IMR-90 (cell line): ENCODE data around the gene FNIP1. TPM values are rescaled to one million over a fixed set of nuclear protein-coding genes. Genes with fewer than 3 reads are reported as not detected.

Experiments
- ATAC-seq: fragments of 200-7000 bp; cut with Tn5 transposase; 2 replicates; pipeline ENCODE4 v1.9.1; 2020; ENCODE audit warnings: low read depth, mild to moderate bottlenecking, moderate library complexity
- BruUV-seq: library from RNA; stranded (reverse); fragments of 400-500 nt; replicated peaks from 2 replicates; lab custom pipeline; 2021; lab: Mats Ljungman, UMichigan
- CTCF ChIA-PET: fragments of 300-600 bp; formaldehyde crosslinking; extraction: SDS; loops from one replicate; lab custom pipeline; 2021; ENCODE audit warnings: antibody characterized with exemption; lab: Yijun Ruan, JAX
- POLR2A ChIA-PET: fragments of 300-600 bp; sonication (Branson Sonifier 250); formaldehyde crosslinking; loops from one replicate; lab custom pipeline; 2022; ENCODE audit warnings: antibody characterized with exemption; ENCODE audit not compliant: unreplicated experiment; lab: Charles Lee
- DNase-seq: peaks from one replicate; pipeline ENCODE4 v3.0.0; 2013
- H2AFZ ChIP-seq: replicated peaks from 2 replicates; pipeline ENCODE3; 2013; ENCODE audit warnings: low read length, mild to moderate bottlenecking; ENCODE audit not compliant: poor library complexity
- H2AK5ac ChIP-seq: 2 replicates; pipeline ENCODE4 v1.6.1; 2013; ENCODE audit warnings: low read depth, low read length, inconsistent platforms
- H2AK9ac ChIP-seq: replicated peaks from 2 replicates; pipeline ENCODE3; 2013; ENCODE audit warnings: mild to moderate bottlenecking, low read depth, low read length, moderate library complexity; ENCODE audit not compliant: poor library complexity
- H2BK120ac ChIP-seq: 2 replicates; pipeline ENCODE4 v1.6.1; 2013; ENCODE audit warnings: low read depth, low read length, inconsistent platforms
- H2BK15ac ChIP-seq: 3 replicates; pipeline ENCODE4 v1.6.1; 2013; ENCODE audit warnings: low read depth, low read length, inconsistent platforms
- H2BK20ac ChIP-seq: 2 replicates; pipeline ENCODE4 v1.6.1; 2013; ENCODE audit warnings: low read depth, mild to moderate bottlenecking, inconsistent platforms, low read length, moderate library complexity
- H2BK5ac ChIP-seq: 2 replicates; pipeline ENCODE4 v1.6.1; 2013; ENCODE audit warnings: mild to moderate bottlenecking, low read depth, low read length, inconsistent platforms; ENCODE audit not compliant: poor library complexity, severe bottlenecking
- H3K14ac ChIP-seq: replicated peaks from 2 replicates; pipeline ENCODE4 v1.6.1; 2013; ENCODE audit warnings: low read depth, low read length, inconsistent platforms
- H3K18ac ChIP-seq: 2 replicates; pipeline ENCODE4 v1.6.1; 2013; ENCODE audit warnings: low read depth, low read length, control low read depth
- H3K23ac ChIP-seq: 2 replicates; pipeline ENCODE4 v1.6.1; 2013; ENCODE audit warnings: low read depth, low read length, inconsistent platforms
- H3K27ac ChIP-seq: 2 replicates; pipeline ENCODE4 v1.5.1; 2013; ENCODE audit warnings: mild to moderate bottlenecking, control low read depth, low read length; ENCODE audit not compliant: insufficient read depth
- H3K27me3 ChIP-seq: 2 replicates; pipeline ENCODE4 v1.6.1; 2013; ENCODE audit warnings: low read length; ENCODE audit not compliant: control insufficient read depth, insufficient read depth
- H3K36me3 ChIP-seq: 2 replicates; pipeline ENCODE4 v1.6.1; 2013; ENCODE audit warnings: low read length, mixed read lengths; ENCODE audit not compliant: control insufficient read depth, insufficient read depth
- H3K4ac ChIP-seq: 2 replicates; pipeline ENCODE4 v1.6.1; 2013; ENCODE audit warnings: low read depth, low read length, inconsistent platforms
- H3K4me1 ChIP-seq: 2 replicates; pipeline ENCODE4 v1.6.1; 2013; ENCODE audit warnings: low read length, mixed read lengths; ENCODE audit not compliant: control insufficient read depth, insufficient read depth
- H3K4me2 ChIP-seq: 2 replicates; pipeline ENCODE4 v1.6.1; 2013; ENCODE audit warnings: low read depth, mild to moderate bottlenecking, control low read depth, low read length, moderate library complexity
- H3K4me3 ChIP-seq: 2 replicates; pipeline ENCODE4 v1.5.1; 2013; ENCODE audit warnings: low read depth, mild to moderate bottlenecking, control low read depth, low read length, moderate library complexity; ENCODE audit not compliant: insufficient read depth
- H3K56ac ChIP-seq: 2 replicates; pipeline ENCODE4 v1.6.1; 2013; ENCODE audit warnings: low read length, inconsistent platforms; ENCODE audit not compliant: insufficient read depth; ENCODE audit errors: extremely low read depth
- H3K79me1 ChIP-seq, 2 experiments: 2 replicates each; pipeline ENCODE4 v1.6.1; 2013; ENCODE audit warnings: low read length in 2 of 2, inconsistent platforms in 1 of 2, low read depth in 1 of 2
- H3K9ac ChIP-seq: 2 replicates; pipeline ENCODE4 v1.6.1; 2013; ENCODE audit warnings: low read depth, low read length, control low read depth
- H3K9me1 ChIP-seq: 2 replicates; pipeline ENCODE4 v1.6.1; 2013; ENCODE audit warnings: low read length, inconsistent platforms; ENCODE audit not compliant: insufficient read depth
- H3K9me3 ChIP-seq: 2 replicates; pipeline ENCODE4 v1.6.1; 2013; ENCODE audit warnings: low read length; ENCODE audit not compliant: control insufficient read depth, insufficient read depth
- H4K20me1 ChIP-seq: 2 replicates; pipeline ENCODE4 v1.6.1; 2013; ENCODE audit warnings: low read length, inconsistent platforms; ENCODE audit not compliant: insufficient read depth
- H4K5ac ChIP-seq: 2 replicates; pipeline ENCODE4 v1.6.1; 2013; ENCODE audit warnings: mild to moderate bottlenecking, low read depth, low read length, control low read depth
- H4K8ac ChIP-seq, 2 experiments: 2 replicates each; pipeline ENCODE4 v1.6.1; 2013; ENCODE audit warnings: low read depth in 2 of 2, low read length in 2 of 2, control low read depth in 1 of 2, inconsistent platforms in 1 of 2
- H4K91ac ChIP-seq: 2 replicates; pipeline ENCODE4 v1.6.1; 2013; ENCODE audit warnings: low read depth, low read length, inconsistent platforms; ENCODE audit not compliant: insufficient read depth
- CHD1 ChIP-seq: IDR thresholded peaks from 2 replicates; pipeline ENCODE4 v1.6.1; 2012; ENCODE audit warnings: low read depth, low read length, improper control_type of control experiment
- ELK1 ChIP-seq: fragments of 150-350 bp; IDR thresholded peaks from 2 replicates; pipeline ENCODE4 v1.6.1; 2016; ENCODE audit warnings: low read depth, mild to moderate bottlenecking, low read length, moderate library complexity, borderline replicate concordance
- FOS ChIP-seq: fragments of 150-350 bp; IDR thresholded peaks from 2 replicates; pipeline ENCODE4 v1.6.1; 2016; ENCODE audit warnings: low read depth, low read length
- MAFK ChIP-seq: IDR thresholded peaks from 2 replicates; pipeline ENCODE4 v1.6.1; 2012; ENCODE audit warnings: low read depth, low read length, improper control_type of control experiment
- MAZ ChIP-seq: IDR thresholded peaks from 2 replicates; pipeline ENCODE4 v1.6.1; 2012; ENCODE audit warnings: low read depth, mild to moderate bottlenecking, low read length, improper control_type of control experiment, moderate library complexity, borderline replicate concordance
- MXI1 ChIP-seq: IDR thresholded peaks from 2 replicates; pipeline ENCODE4 v1.6.1; 2012; ENCODE audit warnings: low read depth, mild to moderate bottlenecking, low read length, moderate library complexity, borderline replicate concordance
- NFE2L2 ChIP-seq: fragments of 150-350 bp; IDR thresholded peaks from 2 replicates; pipeline ENCODE4 v1.6.1; 2016; ENCODE audit warnings: low read depth, mild to moderate bottlenecking, low read length
- RAD21 ChIP-seq: IDR thresholded peaks from 2 replicates; pipeline ENCODE4 v1.6.1; 2012; ENCODE audit warnings: low read length, improper control_type of control experiment
- RFX5 ChIP-seq: IDR thresholded peaks from 2 replicates; pipeline ENCODE4 v1.8.0; 2012; ENCODE audit warnings: low read depth, mild to moderate bottlenecking, low read length, moderate library complexity
- SMC3 ChIP-seq: fragments of 150-350 bp; IDR thresholded peaks from 2 replicates; pipeline ENCODE4 v1.6.1; 2016; ENCODE audit warnings: low read depth, mild to moderate bottlenecking, antibody characterized with exemption, low read length, moderate library complexity
- USF2 ChIP-seq: fragments of 150-350 bp; IDR thresholded peaks from 2 replicates; pipeline ENCODE4 v1.6.1; 2017; ENCODE audit warnings: mild to moderate bottlenecking, antibody characterized with exemption, low read length, low read depth
- WGBS, 2 experiments: methylation state at CpG; one replicate each; pipeline versions ENCODE4 v1.1.5 to v1.1.7; 2013; ENCODE audit warnings: missing lambda C conversion rate in 2 of 2; ENCODE audit not compliant: insufficient read length in 1 of 2; ENCODE audit errors: extremely low coverage in 2 of 2; 5-methylcytosine and 5-hydroxymethylcytosine counted together
- dilution Hi-C: fragments of 300-500 bp; cut with HindIII; formaldehyde crosslinking; loops from one replicate; pipeline ENCODE4 v1.14.3; 2018; ENCODE audit warnings: low sequenced_read_pairs; ENCODE audit not compliant: unreplicated experiment
- in situ Hi-C: fragments of 300-500 bp; cut with MboI; formaldehyde crosslinking; loops from 3 replicates; pipeline ENCODE4 v1.14.3; 2019; ENCODE audit warnings: low sequenced_read_pairs, inconsistent platforms, mixed read lengths
- intact Hi-C: fragments of 100-400 bp; cut with micrococcal nuclease; formaldehyde crosslinking; loops from 2 replicates; pipeline ENCODE4 v1.10.0; 2022
- polyA plus RNA-seq, 3 experiments: library from polyadenylated mRNA; depleted of rRNA; stranded (reverse); fragments of >200 nt; gene quantifications; 2 replicates each; pipeline ENCODE4 v1.2.3, GENCODE V29; 2012; ENCODE audit warnings: low replicate concordance in 1 of 3
- total RNA-seq: library from RNA; depleted of rRNA; stranded (reverse); fragments of >200 nt; gene quantifications from 2 replicates; pipeline ENCODE4 v1.2.3, GENCODE V29; 2012

Gene FNIP1
- total and polyA plus RNA-seq, 2 of the 4 experiments (the other 2 are of a cell fraction), result 5.6 to 34.1 TPM

- H3K23ac ChIP-seq, result peak overlapping the region; percentile 81; the same call in 1 of the 2 replicates
- ChIA-PET CTCF (no interaction called here), POLR2A (no interaction called here)
- H4K91ac ChIP-seq, result no peak overlapping the region
- peak overlapping the region in 1 of 2 experiments; percentile 43; a peak in 2 of 4 replicates for H4K8ac ChIP-seq
- H3K4ac ChIP-seq, result no peak overlapping the region
- H3K9me3 ChIP-seq, result no peaks in the 10 kb centered on the region
- peak overlapping the region; percentile 31 for H2BK5ac ChIP-seq
- no peak overlapping the region for H3K4me3 ChIP-seq
- no peak overlapping the region for H3K56ac ChIP-seq
- peak overlapping the region; percentile 29; the same call in 1 of the 2 replicates for H2BK120ac ChIP-seq
- 100% methylated on average over 1 of the region's 4 CpGs; no CpG with 5 or more reads in 1 of the 2 experiments for WGBS, 2 experiments
- H3K36me3 ChIP-seq, result no peaks in the 10 kb centered on the region
- dilution Hi-C loops, result no loop called here
- H3K14ac ChIP-seq, result no peak overlapping the region; the same call in none of the 2 replicates
- H3K9me1 ChIP-seq, result peaks cover 13% of the 10 kb centered on the region
- H3K18ac ChIP-seq, result peak overlapping the region; percentile 64; the same call in 1 of the 2 replicates
- H4K20me1 ChIP-seq, result no peaks in the 10 kb centered on the region; the same call in 1 of the 2 replicates
- in situ Hi-C loops, result no loop called here
- peak overlapping the region; percentile 72; the same call in 1 of the 3 replicates for H2BK15ac ChIP-seq
- peak; percentile 34 for DNase-seq
- ATAC-seq, result no peak
- 0 out of 2 replicates have a peak overlapping the region, but pooled peaks have one; percentile 24 for H2AK5ac ChIP-seq
- no TSS peak for BruUV-seq
- H3K27ac ChIP-seq, result no peak overlapping the region
- no peaks in the 10 kb centered on the region for H3K27me3 ChIP-seq
- H2AFZ ChIP-seq, result no peak overlapping the region
- H3K4me2 ChIP-seq, result no peak overlapping the region; the same call in 1 of the 2 replicates
- H4K5ac ChIP-seq, result 0 out of 2 replicates have a peak overlapping the region, but pooled peaks have one; percentile 19
- TF ChIP-seq ELK1, result no peak
- TF ChIP-seq FOS, result no peak
- no peak for TF ChIP-seq RAD21
- TF ChIP-seq NFE2L2, result no peak
- TF ChIP-seq SMC3, result no peak
- no peak for TF ChIP-seq MAFK
- no peak for TF ChIP-seq USF2
- no peak for TF ChIP-seq MAZ
- no peak for TF ChIP-seq MXI1
- TF ChIP-seq CHD1, result no peak
- TF ChIP-seq RFX5, result no peak
- H2AK9ac ChIP-seq, result no peak overlapping the region
- peaks cover 21% of the 10 kb centered on the region for H3K4me1 ChIP-seq
- intact Hi-C loops, result no loop called here
- H2BK20ac ChIP-seq, result peak overlapping the region; percentile 35; the same call in 1 of the 2 replicates
- no peak overlapping the region for H3K9ac ChIP-seq
- H3K79me1 ChIP-seq, result peaks cover 37 to 68% of the 10 kb centered on the region in 2 experiments
These were observed 188.8 kb downstream of the FNIP1 start for GRCh38 chr5:131607903-131608540.
